GM13977 (cell line): Measurements from ENCODE around the gene DPF3.

Experiments used
- DNase-seq: peaks from one replicate; pipeline ENCODE4 v3.0.0; 2012; ENCODE audit warnings: low spot score
- in situ Hi-C: fragments of 300-500 bp; cut with MboI; formaldehyde crosslinking; loops from one replicate; pipeline ENCODE4 v1.12.0; 2022; ENCODE audit warnings: low sequenced_read_pairs, low pct_unique_long_range_greater_than_20kb, mixed read lengths, inconsistent platforms; ENCODE audit not compliant: unreplicated experiment
- TF ChIP-seq, protein P1 (sequence below): IDR thresholded peaks from 2 replicates; pipeline ENCODE4 v1.5.1; 2012; ENCODE audit warnings: mild to moderate bottlenecking, control low read depth; ENCODE audit not compliant: insufficient read depth; ENCODE audit errors: extremely low read depth, missing control alignments

DPF3 gene

DNA sequence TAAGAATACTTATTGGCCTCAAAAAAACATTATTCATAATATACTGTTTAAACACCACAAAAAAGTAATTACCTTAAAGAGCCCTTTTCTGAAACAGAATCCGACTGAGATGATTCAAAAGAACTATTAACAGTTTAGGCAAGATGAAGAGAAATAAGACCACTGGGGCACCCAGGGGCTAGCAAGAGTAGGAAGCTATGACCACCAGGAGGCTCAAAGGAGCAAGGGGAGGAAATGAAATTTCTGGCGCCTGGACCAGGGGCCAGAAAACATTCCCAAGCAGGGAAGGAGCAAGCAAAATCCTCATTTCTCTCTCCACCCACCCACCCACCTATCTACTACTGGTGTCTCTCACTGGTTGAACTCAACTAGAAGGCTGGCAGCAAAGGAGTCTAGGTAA is 26.1 kb upstream of the DPF3 start:
- DNase-seq = no peak
- TF ChIP-seq, protein P1, sequence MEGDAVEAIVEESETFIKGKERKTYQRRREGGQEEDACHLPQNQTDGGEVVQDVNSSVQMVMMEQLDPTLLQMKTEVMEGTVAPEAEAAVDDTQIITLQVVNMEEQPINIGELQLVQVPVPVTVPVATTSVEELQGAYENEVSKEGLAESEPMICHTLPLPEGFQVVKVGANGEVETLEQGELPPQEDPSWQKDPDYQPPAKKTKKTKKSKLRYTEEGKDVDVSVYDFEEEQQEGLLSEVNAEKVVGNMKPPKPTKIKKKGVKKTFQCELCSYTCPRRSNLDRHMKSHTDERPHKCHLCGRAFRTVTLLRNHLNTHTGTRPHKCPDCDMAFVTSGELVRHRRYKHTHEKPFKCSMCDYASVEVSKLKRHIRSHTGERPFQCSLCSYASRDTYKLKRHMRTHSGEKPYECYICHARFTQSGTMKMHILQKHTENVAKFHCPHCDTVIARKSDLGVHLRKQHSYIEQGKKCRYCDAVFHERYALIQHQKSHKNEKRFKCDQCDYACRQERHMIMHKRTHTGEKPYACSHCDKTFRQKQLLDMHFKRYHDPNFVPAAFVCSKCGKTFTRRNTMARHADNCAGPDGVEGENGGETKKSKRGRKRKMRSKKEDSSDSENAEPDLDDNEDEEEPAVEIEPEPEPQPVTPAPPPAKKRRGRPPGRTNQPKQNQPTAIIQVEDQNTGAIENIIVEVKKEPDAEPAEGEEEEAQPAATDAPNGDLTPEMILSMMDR = no peak
- in situ Hi-C loops = no loop called here

DNA sequence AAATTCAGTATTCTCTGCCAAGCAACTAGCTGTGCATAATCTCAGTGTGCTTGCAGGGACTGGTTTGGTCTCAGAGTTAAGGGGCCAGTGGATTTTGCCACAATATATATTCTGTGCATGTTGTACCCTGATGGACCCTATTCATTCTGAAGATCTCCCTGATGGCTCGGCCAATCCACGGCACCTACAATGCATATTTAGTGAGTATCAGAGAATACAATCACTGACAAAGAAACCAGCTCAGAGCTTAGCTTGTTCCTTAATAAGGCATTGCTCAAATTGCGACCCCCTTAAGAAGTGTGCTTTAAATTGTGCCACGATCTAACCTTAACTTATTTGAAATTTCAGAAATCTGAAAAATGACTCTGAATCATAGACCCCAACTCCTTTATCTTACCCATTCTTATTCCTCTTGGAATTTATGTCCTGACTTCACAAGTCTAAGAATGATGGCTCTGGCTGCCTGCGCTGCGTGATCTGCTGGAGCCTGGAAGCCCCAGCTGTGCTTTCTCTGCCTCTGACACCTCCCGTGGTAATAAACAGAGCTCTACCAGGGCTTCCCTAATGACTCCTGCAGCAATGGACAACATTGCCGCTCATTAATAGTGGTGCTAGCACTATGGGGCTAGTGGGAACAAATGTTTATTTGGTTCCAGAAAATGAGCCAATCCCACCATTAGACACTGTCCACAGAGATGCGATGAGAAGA is 23.3 kb upstream of the DPF3 start:
- in situ Hi-C loops = no loop called here
- TF ChIP-seq, protein P1 = no peak
- DNase-seq = no peak

DNA sequence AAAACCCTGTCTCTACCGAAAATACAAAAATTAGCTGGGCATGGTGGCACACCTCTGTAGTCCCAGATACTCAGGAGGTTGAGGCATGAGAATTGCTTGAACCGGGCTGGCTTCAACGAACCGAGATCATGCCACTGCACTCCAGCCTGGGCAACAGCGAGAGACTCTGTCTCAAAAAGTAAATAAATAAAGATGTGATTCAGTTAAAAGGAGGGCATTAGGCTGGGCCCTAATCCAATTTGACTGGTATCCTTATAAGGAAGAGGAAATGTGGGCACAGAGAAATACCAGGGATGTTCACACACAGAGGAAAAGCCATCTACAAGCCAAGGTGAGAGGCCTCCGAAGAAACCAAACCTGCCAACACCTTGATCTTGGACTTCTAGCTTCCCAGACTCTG is 22.3 kb upstream of the DPF3 start:
- in situ Hi-C loops = no loop called here
- no peak for DNase-seq
- TF ChIP-seq, protein P1 = no peak

DNA sequence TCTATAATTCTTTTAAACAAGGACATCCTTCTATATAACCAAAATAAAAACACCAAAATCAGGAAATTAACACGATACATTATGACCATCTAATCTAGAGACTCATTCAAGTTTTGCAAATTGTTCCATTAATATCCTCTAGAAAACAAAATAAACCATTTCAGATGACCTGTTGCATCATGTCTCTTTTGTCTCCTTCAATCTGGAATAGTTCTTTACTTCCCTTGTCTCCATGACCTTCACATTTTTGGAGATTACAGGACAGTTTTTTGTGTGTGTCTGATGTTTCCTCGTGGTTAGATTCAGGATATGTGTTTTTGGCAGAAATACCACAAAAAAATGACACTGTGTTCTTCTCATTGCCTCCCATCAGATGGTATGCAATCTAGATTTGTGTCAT is 19.9 kb upstream of the DPF3 start:
- DNase-seq = no peak
- TF ChIP-seq, protein P1 = no peak
- in situ Hi-C loops = no loop called here

DNA sequence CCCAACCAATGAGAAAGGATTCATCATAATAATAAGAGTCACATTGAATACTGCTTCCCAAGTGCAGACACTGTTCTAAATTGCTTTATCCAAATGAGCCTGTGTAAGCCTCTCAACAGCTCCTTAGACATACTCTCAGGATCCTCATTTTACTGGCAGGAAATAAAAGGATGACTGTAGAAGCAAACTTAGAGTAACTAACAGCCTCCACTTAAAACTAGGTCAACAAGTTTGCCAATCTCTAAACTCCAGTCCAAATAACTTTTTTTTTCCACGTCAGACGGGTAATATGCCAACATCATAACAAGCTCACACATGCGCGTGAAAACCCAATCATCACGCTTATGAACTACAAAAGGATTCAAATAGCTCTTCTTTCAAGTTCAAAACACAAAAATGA is 15.3 kb upstream of the DPF3 start:
- in situ Hi-C loops = no loop called here
- TF ChIP-seq, protein P1 = no peak
- no peak for DNase-seq

DNA sequence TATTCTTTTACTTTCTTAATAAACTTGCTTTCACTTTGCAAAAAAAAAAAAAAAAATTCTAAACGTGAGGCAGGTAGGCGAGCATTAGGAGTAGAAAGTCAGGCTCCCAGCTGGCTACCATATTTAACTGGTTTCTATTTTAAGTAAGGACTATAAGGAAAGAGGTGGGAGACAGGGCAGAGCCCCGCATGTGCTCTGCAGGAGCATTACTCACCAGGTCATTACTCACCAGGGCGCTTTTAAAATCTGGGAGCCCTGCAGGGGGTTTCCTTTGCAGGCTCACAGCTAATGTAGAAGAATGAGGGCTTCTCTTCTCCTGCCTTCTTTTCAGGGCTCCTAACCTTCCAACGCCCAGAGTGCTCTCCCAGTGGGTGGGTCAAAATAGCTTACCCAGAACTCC is 14.0 kb upstream of the DPF3 start:
- in situ Hi-C loops = no loop called here
- TF ChIP-seq, protein P1 = no peak
- no peak for DNase-seq
